HG03135 (cell line): ENCODE data around the gene ELF3.
"Not testable (repeated sequence)": the region's sequence is repeated elsewhere in the genome, so short reads cannot be mapped to it uniquely, and the experiment has no call there.

Source experiments
- ATAC-seq: cut with Tn5 transposase; IDR thresholded peaks from one replicate; pipeline ENCODE4 v1.9.1; 2021; ENCODE audit warnings: mild to moderate bottlenecking, moderate library complexity; ENCODE audit not compliant: unreplicated experiment

The ELF3 gene

GRCh38 chr1:202063093-202063492 lies 52.7 kb downstream of the ELF3 start:
- no peak for ATAC-seq

GRCh38 chr1:202064889-202065312 lies 54.5 kb downstream of the ELF3 start:
- ATAC-seq: not testable (repeated sequence)
